SK-N-SH treated with all-trans-retinoic acid at 6 μM for 48 hours (cell line): Measurements from ENCODE around the gene PKNOX2.

Experiments used
- ATAC-seq: fragments of 200-7000 bp; cut with Tn5 transposase; 3 replicates; pipeline ENCODE4 v1.9.1; 2020; ENCODE audit warnings: mild to moderate bottlenecking, moderate library complexity
- ARNTL ChIP-seq: fragments of 450-650 bp; formaldehyde crosslinking; IDR thresholded peaks from 2 replicates; pipeline ENCODE4 v1.5.0; 2020; ENCODE audit warnings: low read depth, mild to moderate bottlenecking, moderate library complexity, borderline replicate concordance
- BACH2 ChIP-seq: fragments of 250-450 bp; sonication (Bioruptor Pico); IDR thresholded peaks from 2 replicates; pipeline ENCODE4 v1.9.0; 2021; ENCODE audit warnings: mild to moderate bottlenecking, borderline replicate concordance
- CREB5 ChIP-seq: fragments of 250-450 bp; sonication (Bioruptor Pico); IDR thresholded peaks from 2 replicates; pipeline ENCODE4 v1.5.1; 2020; ENCODE audit warnings: low read depth, mild to moderate bottlenecking, moderate library complexity
- CSDC2 ChIP-seq: fragments of 250-450 bp; sonication (Bioruptor Pico); IDR thresholded peaks from 2 replicates; pipeline ENCODE4 v1.5.0; 2020; ENCODE audit warnings: mild to moderate bottlenecking, moderate library complexity
- CSRNP3 ChIP-seq: fragments of 250-450 bp; sonication (Bioruptor Pico); IDR thresholded peaks from 2 replicates; pipeline ENCODE4 v1.5.1; 2021; ENCODE audit warnings: mild to moderate bottlenecking, moderate library complexity
- ESRRG ChIP-seq: fragments of 250-450 bp; sonication (Bioruptor Pico); IDR thresholded peaks from 2 replicates; pipeline ENCODE4 v1.6.1; 2021; ENCODE audit warnings: mild to moderate bottlenecking
- ISL1 ChIP-seq: fragments of 250-450 bp; sonication (Bioruptor Pico); IDR thresholded peaks from 2 replicates; pipeline ENCODE4 v2.1.2; 2022; ENCODE audit warnings: mild to moderate bottlenecking, moderate library complexity
- OSR1 ChIP-seq: fragments of 250-450 bp; sonication (Bioruptor Pico); IDR thresholded peaks from 2 replicates; pipeline ENCODE4 v1.8.0; 2022; ENCODE audit warnings: moderate library complexity, mild to moderate bottlenecking, inconsistent platforms
- PATZ1 ChIP-seq: fragments of 250-450 bp; sonication (Bioruptor Pico); IDR thresholded peaks from 2 replicates; pipeline ENCODE4 v1.8.0; 2020; ENCODE audit warnings: mild to moderate bottlenecking, moderate library complexity, borderline replicate concordance
- POU6F1 ChIP-seq: fragments of 250-450 bp; sonication (Bioruptor Pico); IDR thresholded peaks from 2 replicates; pipeline ENCODE4 v1.8.0; 2021; ENCODE audit warnings: low read depth, mild to moderate bottlenecking, moderate library complexity, borderline replicate concordance
- PPARA ChIP-seq: fragments of 250-450 bp; sonication (Bioruptor Pico); IDR thresholded peaks from 2 replicates; pipeline ENCODE4 v1.5.0; 2020; ENCODE audit warnings: mild to moderate bottlenecking, borderline replicate concordance
- RARB ChIP-seq: fragments of 250-450 bp; sonication (Bioruptor Pico); IDR thresholded peaks from 2 replicates; pipeline ENCODE4 v1.8.0; 2021; ENCODE audit warnings: mild to moderate bottlenecking, moderate library complexity
- SNAI2 ChIP-seq: fragments of 250-450 bp; sonication (Bioruptor Pico); IDR thresholded peaks from 2 replicates; pipeline ENCODE4 v1.5.0; 2020; ENCODE audit warnings: mild to moderate bottlenecking, moderate library complexity
- TCF4 ChIP-seq: fragments of 250-450 bp; sonication (Bioruptor Pico); IDR thresholded peaks from 2 replicates; pipeline ENCODE4 v1.8.0; 2021; ENCODE audit warnings: mild to moderate bottlenecking, moderate library complexity, borderline replicate concordance
- TOX ChIP-seq: fragments of 250-450 bp; sonication (Bioruptor Pico); IDR thresholded peaks from 2 replicates; pipeline ENCODE4 v1.8.0; 2021; ENCODE audit warnings: mild to moderate bottlenecking, moderate library complexity, borderline replicate concordance
- TSHZ2 ChIP-seq: fragments of 250-450 bp; sonication (Bioruptor Pico); IDR thresholded peaks from 2 replicates; pipeline ENCODE4 v1.5.0; 2020; ENCODE audit warnings: mild to moderate bottlenecking, moderate library complexity
- ZC3H10 ChIP-seq: fragments of 250-450 bp; sonication (Bioruptor Pico); IDR thresholded peaks from 2 replicates; pipeline ENCODE4 v1.5.1; 2021; ENCODE audit warnings: mild to moderate bottlenecking, moderate library complexity
- ZFP30 ChIP-seq: fragments of 450-650 bp; formaldehyde crosslinking; IDR thresholded peaks from 2 replicates; pipeline ENCODE4 v1.5.0; 2022; ENCODE audit warnings: mild to moderate bottlenecking, moderate library complexity
- ZNF565 ChIP-seq: fragments of 450-650 bp; formaldehyde crosslinking; conservative IDR thresholded peaks from 2 replicates; pipeline ENCODE4 v1.5.0; 2020; ENCODE audit warnings: low read depth, mild to moderate bottlenecking, moderate library complexity
- ZNF70 ChIP-seq: fragments of 450-650 bp; formaldehyde crosslinking; IDR thresholded peaks from 2 replicates; pipeline ENCODE4 v1.5.0; 2020; ENCODE audit warnings: mild to moderate bottlenecking, moderate library complexity
- ZNF8 ChIP-seq: fragments of 450-650 bp; formaldehyde crosslinking; IDR thresholded peaks from 2 replicates; pipeline ENCODE4 v1.5.0; 2020; ENCODE audit warnings: mild to moderate bottlenecking, moderate library complexity

Gene PKNOX2

GRCh38 chr11:125429174-125429707, 264.7 kb downstream of the PKNOX2 start:
- TF ChIP-seq OSR1 (CRISPR knock-in tag) (no peak), TOX (CRISPR knock-in tag) (no peak), CREB5 (CRISPR knock-in tag) (no peak), CSDC2 (CRISPR knock-in tag) (no peak), ZFP30 (CRISPR knock-in tag) (no peak), ESRRG (no peak), PPARA (CRISPR knock-in tag) (no peak), SNAI2 (CRISPR knock-in tag) (no peak), TCF4 (CRISPR knock-in tag) (no peak), ZNF565 (no peak), ZNF8 (CRISPR knock-in tag) (no peak)
- TF ChIP-seq, all 23 proteins: peak for 0
- peak; percentile 70 for ATAC-seq

- TF ChIP-seq BACH2 (CRISPR knock-in tag) = no peak
- no peak for TF ChIP-seq RARB (CRISPR knock-in tag)
- no peak for TF ChIP-seq ZC3H10
- TF ChIP-seq ZNF8 (CRISPR knock-in tag) = no peak
- TF ChIP-seq TCF4 (CRISPR knock-in tag) = no peak
- TF ChIP-seq TSHZ2 (CRISPR knock-in tag) = no peak
- TF ChIP-seq CSDC2 (CRISPR knock-in tag) = no peak
- no peak for TF ChIP-seq ISL1 (CRISPR knock-in tag)
- no peak for TF ChIP-seq ZNF70
- TF ChIP-seq PPARA (CRISPR knock-in tag) = no peak
- TF ChIP-seq CSRNP3 = no peak
- no peak for TF ChIP-seq CREB5 (CRISPR knock-in tag)
- no peak for TF ChIP-seq SNAI2 (CRISPR knock-in tag)
- no peak for TF ChIP-seq ARNTL (CRISPR knock-in tag)
- no peak for TF ChIP-seq ESRRG
Observed at GRCh38 chr11:125429807-125430678, 265.5 kb downstream of the PKNOX2 start.

GRCh38 chr11:125431009-125431408, 266.5 kb downstream of the PKNOX2 start:
- no peak for ATAC-seq
- TF ChIP-seq BACH2 (CRISPR knock-in tag) (no peak), ZFP30 (CRISPR knock-in tag) (no peak), ZNF565 (no peak), ISL1 (CRISPR knock-in tag) (no peak), ESRRG (no peak), PATZ1 (CRISPR knock-in tag) (no peak), SNAI2 (CRISPR knock-in tag) (no peak), POU6F1 (no peak), ZNF70 (no peak), TCF4 (CRISPR knock-in tag) (no peak), TSHZ2 (CRISPR knock-in tag) (no peak)

More at GRCh38 chr11:125429807-125430678, 265.5 kb downstream of the PKNOX2 start:
- no peak for ATAC-seq
